B cell (primary cell): ENCODE results near the gene ZNF592. TPM values are rescaled to one million over a fixed set of nuclear protein-coding genes. Genes with fewer than 3 reads are reported as not detected.
A peak's percentile ranks its signal among the peaks of the same experiment; 100 is the strongest.

ENCODE experiments used
- ATAC-seq: fragments of 200-7000 bp; cut with Tn5 transposase; one replicate; pipeline ENCODE4 v1.10.0; 2021; ENCODE audit warnings: low read depth, mild to moderate bottlenecking, moderate number of reproducible peaks, moderate library complexity
- CTCF ChIA-PET: fragments of 350-600 bp; sonication (Branson Sonifier 250); formaldehyde crosslinking; loops from one replicate; lab custom pipeline; 2021; ENCODE audit warnings: antibody characterized with exemption, inconsistent platforms; lab: Charles Lee
- POLR2A ChIA-PET: fragments of 350-600 bp; sonication (Branson Sonifier 250); formaldehyde crosslinking; loops from one replicate; lab custom pipeline; 2021; ENCODE audit warnings: antibody characterized with exemption; lab: Charles Lee
- DNase-seq: peaks from one replicate; pipeline ENCODE4 v3.0.0; 2013
- H2AFZ ChIP-seq: 2 replicates; pipeline ENCODE4 v1.6.1; 2012; ENCODE audit warnings: mild to moderate bottlenecking, low read depth, low read length; ENCODE audit not compliant: insufficient read depth, poor library complexity, severe bottlenecking
- H3K27ac ChIP-seq, 2 donors: 1 replicate in 1 of 2; 2 replicates in 1 of 2; pipeline ENCODE4 v1.5.1; 2012 to 2013; ENCODE audit warnings: low read length in 2 of 2, mild to moderate bottlenecking in 2 of 2, moderate library complexity in 1 of 2
- H3K27me3 ChIP-seq, 4 experiments: fragments of 200-600 bp in 1 of 4; sonication (generic) in 1 of 4; replicated peaks in 1 of 4; 1 replicate in 2 of 4; 2 replicates in 2 of 4; pipeline versions ENCODE4 v1.6.1 to v1.7.0; 2013 to 2016; ENCODE audit warnings: low read length in 3 of 4, mild to moderate bottlenecking in 2 of 4, mixed read lengths in 1 of 4, moderate library complexity in 1 of 4; ENCODE audit not compliant: insufficient read depth in 4 of 4, control insufficient read depth in 3 of 4; ENCODE audit errors: control extremely low read depth in 1 of 4
- H3K36me3 ChIP-seq, 2 experiments: replicated peaks in 1 of 2; 1 replicate in 1 of 2; 2 replicates in 1 of 2; pipeline versions ENCODE4 v1.6.1 to v1.7.1; 2013; ENCODE audit warnings: low read length in 1 of 2; ENCODE audit not compliant: insufficient read depth in 2 of 2, control insufficient read depth in 1 of 2; ENCODE audit errors: control extremely low read depth in 1 of 2, extremely low read depth in 1 of 2
- H3K4me1 ChIP-seq, 2 donors: fragments of 200-600 bp in 1 of 2; sonication (generic) in 1 of 2; 1 replicate in 1 of 2; 2 replicates in 1 of 2; pipeline versions ENCODE4 v1.5.1 to v1.6.1; 2013 to 2017; ENCODE audit warnings: low read length in 2 of 2; ENCODE audit not compliant: control insufficient read depth in 2 of 2, insufficient read depth in 2 of 2
- H3K4me2 ChIP-seq: replicated peaks from 2 replicates; pipeline ENCODE3; 2012; ENCODE audit warnings: mild to moderate bottlenecking, low read depth, low read length; ENCODE audit not compliant: poor library complexity, severe bottlenecking
- H3K4me3 ChIP-seq, 5 experiments: fragments of 200-600 bp in 1 of 5; sonication (generic) in 1 of 5; 1 replicate in 3 of 5; 2 replicates in 2 of 5; pipeline versions ENCODE4 v1.5.1 to v1.7.0; 2011 to 2016; ENCODE audit warnings: low read length in 4 of 5, mild to moderate bottlenecking in 4 of 5, low read depth in 2 of 5, control low read depth in 1 of 5, moderate library complexity in 1 of 5; ENCODE audit not compliant: insufficient read depth in 1 of 5; ENCODE audit errors: control extremely low read depth in 1 of 5, extremely low read depth in 1 of 5
- H3K79me2 ChIP-seq: fragments of 200-600 bp; sonication (generic); one replicate; pipeline ENCODE4 v1.6.0; 2016; ENCODE audit warnings: low read length; ENCODE audit not compliant: control insufficient read depth, insufficient read depth
- H3K9ac ChIP-seq: fragments of 200-600 bp; sonication (generic); 2 replicates; pipeline ENCODE4 v1.6.1; 2017; ENCODE audit warnings: mild to moderate bottlenecking, low read length, moderate library complexity
- H3K9me3 ChIP-seq, 3 donors: one replicate each; pipeline versions ENCODE4 v1.6.1 to v1.7.1; 2013; ENCODE audit warnings: low read length in 2 of 3; ENCODE audit not compliant: control insufficient read depth in 2 of 3, insufficient read depth in 1 of 3; ENCODE audit errors: control extremely low read depth in 1 of 3
- H4K20me1 ChIP-seq: 2 replicates; pipeline ENCODE4 v1.6.0; 2012; ENCODE audit warnings: mild to moderate bottlenecking, low read length; ENCODE audit not compliant: insufficient read depth, control insufficient read depth, poor library complexity, severe bottlenecking
- H3K27ac Mint-ChIP-seq: one replicate; pipeline ENCODE4 v1.8.0; 2021; ENCODE audit warnings: mixed read lengths
- H3K27me3 Mint-ChIP-seq: one replicate; pipeline ENCODE4 v1.8.0; 2021; ENCODE audit warnings: mixed read lengths
- H3K4me1 Mint-ChIP-seq: one replicate; pipeline ENCODE4 v1.8.0; 2021; ENCODE audit warnings: mixed read lengths
- H3K4me3 Mint-ChIP-seq: one replicate; pipeline ENCODE4 v1.8.0; 2021; ENCODE audit warnings: mixed read lengths
- H3K9me3 Mint-ChIP-seq: one replicate; pipeline ENCODE4 v1.8.0; 2022; ENCODE audit warnings: mixed read lengths; ENCODE audit not compliant: insufficient read depth
- EZH2 ChIP-seq: IDR thresholded peaks from 2 replicates; pipeline ENCODE4 v1.6.1; 2012; ENCODE audit warnings: borderline replicate concordance, low read depth, mild to moderate bottlenecking, moderate library complexity, low read length; ENCODE audit not compliant: insufficient read depth, poor library complexity, severe bottlenecking
- WGBS: methylation state at CpG from one replicate; pipeline ENCODE4 v1.1.5; 2013; ENCODE audit warnings: missing lambda C conversion rate; ENCODE audit not compliant: insufficient coverage; 5-methylcytosine and 5-hydroxymethylcytosine counted together
- intact Hi-C: fragments of 100-400 bp; cut with micrococcal nuclease; formaldehyde crosslinking; loops from one replicate; pipeline ENCODE4 v1.10.0; 2022
- polyA plus RNA-seq: library from polyadenylated mRNA; depleted of rRNA; stranded (reverse); fragments of >200 nt; gene quantifications from 2 replicates; pipeline ENCODE4 v1.2.3, GENCODE V29; 2012
- total RNA-seq, 2 donors: library from RNA; stranded (reverse); fragments of 120-200 nt in 1 of 2; gene quantifications; 1 replicate in 1 of 2; 2 replicates in 1 of 2; pipeline versions ENCODE4 v1.2.3 to v1.2.4, GENCODE V29; 2013 to 2022
- TF ChIP-seq, protein P1 (sequence below): fragments of 200-600 bp; IDR thresholded peaks from one replicate; pipeline ENCODE4 v1.8.0; 2022; ENCODE audit warnings: antibody characterized with exemption, mild to moderate bottlenecking

ZNF592 gene
- total and polyA plus RNA-seq, 2 donors (not counting 1 experiment from before 2014, with no cell fraction given), result 35.8 to 64.4 TPM

DNA sequence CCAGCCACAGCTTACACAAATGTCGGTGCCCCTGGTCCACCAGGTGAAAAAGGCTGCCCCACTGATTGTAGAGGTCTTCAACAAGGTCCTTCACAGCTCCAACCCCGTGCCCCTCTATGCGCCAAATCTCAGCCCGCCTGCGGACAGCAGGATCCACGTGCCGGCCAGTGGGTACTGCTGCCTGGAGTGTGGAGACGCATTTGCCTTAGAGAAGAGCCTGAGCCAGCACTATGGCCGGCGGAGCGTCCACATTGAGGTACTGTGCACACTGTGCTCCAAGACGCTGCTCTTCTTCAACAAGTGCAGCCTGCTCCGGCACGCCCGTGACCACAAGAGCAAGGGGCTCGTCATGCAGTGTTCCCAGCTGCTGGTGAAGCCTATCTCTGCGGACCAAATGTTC is 35.9 kb downstream of the ZNF592 start:
- TF ChIP-seq, protein P1, sequence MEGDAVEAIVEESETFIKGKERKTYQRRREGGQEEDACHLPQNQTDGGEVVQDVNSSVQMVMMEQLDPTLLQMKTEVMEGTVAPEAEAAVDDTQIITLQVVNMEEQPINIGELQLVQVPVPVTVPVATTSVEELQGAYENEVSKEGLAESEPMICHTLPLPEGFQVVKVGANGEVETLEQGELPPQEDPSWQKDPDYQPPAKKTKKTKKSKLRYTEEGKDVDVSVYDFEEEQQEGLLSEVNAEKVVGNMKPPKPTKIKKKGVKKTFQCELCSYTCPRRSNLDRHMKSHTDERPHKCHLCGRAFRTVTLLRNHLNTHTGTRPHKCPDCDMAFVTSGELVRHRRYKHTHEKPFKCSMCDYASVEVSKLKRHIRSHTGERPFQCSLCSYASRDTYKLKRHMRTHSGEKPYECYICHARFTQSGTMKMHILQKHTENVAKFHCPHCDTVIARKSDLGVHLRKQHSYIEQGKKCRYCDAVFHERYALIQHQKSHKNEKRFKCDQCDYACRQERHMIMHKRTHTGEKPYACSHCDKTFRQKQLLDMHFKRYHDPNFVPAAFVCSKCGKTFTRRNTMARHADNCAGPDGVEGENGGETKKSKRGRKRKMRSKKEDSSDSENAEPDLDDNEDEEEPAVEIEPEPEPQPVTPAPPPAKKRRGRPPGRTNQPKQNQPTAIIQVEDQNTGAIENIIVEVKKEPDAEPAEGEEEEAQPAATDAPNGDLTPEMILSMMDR, result no peak
- no peak for TF ChIP-seq EZH2
- Histone ChIP-seq H3K27ac (no peak overlapping the region), H3K79me2 (peaks cover 98% of the 10 kb centered on the region), H3K4me1 (peaks cover 8 to 14% of the 10 kb centered on the region in 2 donors), H3K9ac (no peak overlapping the region), H3K27me3 (no peaks in the 10 kb centered on the region), H4K20me1 (peaks cover 92% of the 10 kb centered on the region), H2AFZ (no peak overlapping the region), H3K36me3 (peaks cover 0 to 66% of the 10 kb centered on the region in 2 experiments), H3K4me3 (no peak overlapping the region), H3K9me3 (no peaks in the 10 kb centered on the region), H3K4me2 (no peak overlapping the region)
- Mint-ChIP-seq H3K27me3 (no peaks in the 10 kb centered on the region), H3K9me3 (no peaks in the 10 kb centered on the region), H3K4me1 (peaks cover 40% of the 10 kb centered on the region), H3K27ac (peak overlapping the region; percentile 41), H3K4me3 (no peak overlapping the region)
- 98% methylated on average over 17 of the region's 17 CpGs for WGBS
- ATAC-seq, result no peak
- ChIA-PET CTCF (interaction anchor here (0.9 kb wide), 1 partner anchor 196 kb away, joined by 3 read pairs; no protein-coding TSS in a partner anchor), POLR2A (no interaction called here)
- intact Hi-C loops, result no loop called here
- no peak for DNase-seq

DNA sequence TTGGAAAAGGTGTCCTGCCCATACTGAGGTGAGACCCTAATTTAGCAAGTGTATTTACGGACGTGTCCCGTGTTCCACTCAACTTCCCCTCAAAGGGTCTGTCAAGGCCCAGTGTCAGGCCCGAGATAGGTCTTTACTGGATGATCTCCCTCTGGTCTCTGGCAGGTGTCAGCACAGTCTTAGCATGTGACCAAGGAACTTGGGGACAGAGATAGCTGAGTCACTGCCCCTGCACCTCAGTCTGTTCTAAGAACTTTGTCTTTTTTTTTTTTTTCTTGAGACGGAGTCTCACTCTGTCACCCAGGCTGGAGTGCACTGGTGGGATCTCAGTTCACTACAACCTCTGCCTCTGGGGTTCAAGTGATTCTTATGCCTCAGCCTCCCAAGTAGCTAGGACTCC is 36.7 kb downstream of the ZNF592 start:
- WGBS, result 100% methylated on average over 3 of the region's 5 CpGs
- Histone ChIP-seq H3K27me3 (no peaks in the 10 kb centered on the region), H3K9ac (no peak overlapping the region), H3K4me3 (no peak overlapping the region), H3K4me1 (peaks cover 8 to 19% of the 10 kb centered on the region in 2 donors), H4K20me1 (peaks cover 87% of the 10 kb centered on the region), H2AFZ (no peak overlapping the region), H3K27ac (peak overlapping the region in 1 of 2 donors; percentile 12), H3K79me2 (peaks cover 95% of the 10 kb centered on the region), H3K9me3 (no peaks in the 10 kb centered on the region), H3K36me3 (peaks cover 0 to 66% of the 10 kb centered on the region in 2 experiments), H3K4me2 (no peak overlapping the region)
- H3K4me1 Mint-ChIP-seq, result peaks cover 42% of the 10 kb centered on the region
- H3K27me3 Mint-ChIP-seq, result no peaks in the 10 kb centered on the region
- ATAC-seq (no peak), DNase-seq (no peak)
- TF ChIP-seq, protein P1, result no peak
- TF ChIP-seq EZH2, result no peak
- intact Hi-C loops, result no loop called here
- no peak overlapping the region for H3K27ac Mint-ChIP-seq
- no peak overlapping the region for H3K4me3 Mint-ChIP-seq
- ChIA-PET CTCF (interaction anchor here (0.9 kb wide), 1 partner anchor 196 kb away, joined by 3 read pairs; no protein-coding TSS in a partner anchor), POLR2A (no interaction called here)
- no peaks in the 10 kb centered on the region for H3K9me3 Mint-ChIP-seq
